Loucy (cell line): Measurements from ENCODE around the gene TNNT2.

Source experiments
- H2AFZ ChIP-seq: fragments of 200-600 bp; sonication (generic); 2 replicates; pipeline ENCODE4 v1.6.0; 2016; ENCODE audit warnings: antibody characterized with exemption, mild to moderate bottlenecking, low read length, moderate library complexity
- H3F3A ChIP-seq: fragments of 200-600 bp; 2 replicates; pipeline ENCODE4 v1.6.0; 2016; ENCODE audit warnings: antibody characterized with exemption, low read depth, mild to moderate bottlenecking
- H3K27me3 ChIP-seq: fragments of 200-600 bp; sonication (generic); 2 replicates; pipeline ENCODE4 v1.6.1; 2014; ENCODE audit warnings: low read length, mild to moderate bottlenecking; ENCODE audit not compliant: insufficient read depth, poor library complexity, severe bottlenecking
- H3K36me3 ChIP-seq: fragments of 200-600 bp; sonication (generic); 2 replicates; pipeline ENCODE4 v1.6.1; 2016; ENCODE audit warnings: low read length; ENCODE audit not compliant: insufficient read depth
- H3K4me1 ChIP-seq: fragments of 200-600 bp; sonication (generic); 2 replicates; pipeline ENCODE4 v1.5.1; 2014; ENCODE audit warnings: low read length, mild to moderate bottlenecking; ENCODE audit not compliant: insufficient read depth, poor library complexity, severe bottlenecking
- H3K4me2 ChIP-seq: fragments of 200-600 bp; sonication (generic); 2 replicates; pipeline ENCODE4 v1.6.0; 2014; ENCODE audit warnings: antibody characterized with exemption, low read length, low read depth, mild to moderate bottlenecking; ENCODE audit not compliant: poor library complexity, severe bottlenecking
- H3K4me3 ChIP-seq: fragments of 200-600 bp; sonication (generic); 2 replicates; pipeline ENCODE4 v1.5.1; 2014; ENCODE audit warnings: low read length, mild to moderate bottlenecking, mixed read lengths; ENCODE audit not compliant: poor library complexity, severe bottlenecking
- H3K79me2 ChIP-seq: fragments of 200-600 bp; sonication (generic); 2 replicates; pipeline ENCODE4 v1.6.1; 2014; ENCODE audit warnings: low read length; ENCODE audit not compliant: insufficient read depth
- H3K9ac ChIP-seq: fragments of 200-600 bp; sonication (generic); 2 replicates; pipeline ENCODE4 v1.6.0; 2014; ENCODE audit warnings: mild to moderate bottlenecking, low read depth, low read length, moderate library complexity; ENCODE audit not compliant: poor library complexity, severe bottlenecking
- H3K9me2 ChIP-seq: fragments of 200-600 bp; sonication (generic); replicated peaks from 2 replicates; pipeline ENCODE4 v1.6.1; 2016; ENCODE audit warnings: low read depth, low read length, mixed read lengths
- H3K9me3 ChIP-seq: fragments of 200-600 bp; sonication (generic); 2 replicates; pipeline ENCODE4 v1.6.1; 2014; ENCODE audit warnings: mild to moderate bottlenecking, antibody characterized with exemption, low read length, low read depth; ENCODE audit not compliant: insufficient read depth
- H4K20me1 ChIP-seq: fragments of 200-600 bp; sonication (generic); 2 replicates; pipeline ENCODE4 v1.6.0; 2014; ENCODE audit warnings: antibody characterized with exemption, low read length, mild to moderate bottlenecking; ENCODE audit not compliant: insufficient read depth, poor library complexity, severe bottlenecking
- CTCF ChIP-seq: fragments of 200-600 bp; sonication (generic); conservative IDR thresholded peaks from 2 replicates; pipeline ENCODE4 v1.5.1; 2014; ENCODE audit warnings: mild to moderate bottlenecking, antibody characterized with exemption, low read length
- EZH2phosphoT487 ChIP-seq: fragments of 200-600 bp; IDR thresholded peaks from 2 replicates; pipeline ENCODE4 v1.6.1; 2018; ENCODE audit warnings: antibody characterized with exemption, mild to moderate bottlenecking, moderate library complexity, borderline replicate concordance

Gene TNNT2

DNA sequence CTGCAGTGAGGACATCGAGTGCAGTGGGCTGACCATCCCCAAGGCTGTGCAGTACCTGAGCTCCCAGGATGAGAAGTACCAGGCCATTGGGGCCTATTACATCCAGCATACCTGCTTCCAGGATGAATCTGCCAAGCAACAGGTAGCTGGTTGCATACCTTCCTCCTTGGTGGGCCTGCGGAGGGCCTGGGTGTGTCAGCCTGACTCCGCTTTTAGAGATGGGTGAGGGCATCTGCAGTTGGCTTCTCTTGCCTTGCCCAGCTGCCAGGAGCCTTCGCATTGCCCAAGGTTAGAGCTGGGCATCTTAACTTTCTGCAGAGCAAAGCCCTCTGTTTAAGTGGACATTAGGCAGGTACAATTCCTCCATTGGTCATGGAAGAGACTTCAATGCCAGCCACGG lies 60.9 kb downstream of the TNNT2 start:
- no peak overlapping the region for H2AFZ ChIP-seq
- no peak overlapping the region for H3K9ac ChIP-seq
- no peaks in the 10 kb centered on the region for H3K36me3 ChIP-seq
- no peaks in the 10 kb centered on the region for H4K20me1 ChIP-seq
- H3K4me3 ChIP-seq = no peak overlapping the region
- H3F3A ChIP-seq = no peaks in the 10 kb centered on the region
- no peaks in the 10 kb centered on the region for H3K79me2 ChIP-seq
- H3K27me3 ChIP-seq = no peaks in the 10 kb centered on the region
- no peaks in the 10 kb centered on the region for H3K4me1 ChIP-seq
- no peaks in the 10 kb centered on the region for H3K9me3 ChIP-seq
- H3K4me2 ChIP-seq = no peak overlapping the region
- no peaks in the 10 kb centered on the region for H3K9me2 ChIP-seq
- TF ChIP-seq CTCF (no peak), EZH2phosphoT487 (no peak)

GRCh38 chr1:201313086-201313485 lies 64.4 kb downstream of the TNNT2 start:
- no peaks in the 10 kb centered on the region for H3K9me2 ChIP-seq
- H3K27me3 ChIP-seq = no peaks in the 10 kb centered on the region
- no peaks in the 10 kb centered on the region for H4K20me1 ChIP-seq
- H3K9me3 ChIP-seq = no peaks in the 10 kb centered on the region
- no peak overlapping the region for H3K4me2 ChIP-seq
- H2AFZ ChIP-seq = no peak overlapping the region
- no peaks in the 10 kb centered on the region for H3K79me2 ChIP-seq
- H3K36me3 ChIP-seq = no peaks in the 10 kb centered on the region
- H3K4me1 ChIP-seq = no peaks in the 10 kb centered on the region
- H3K9ac ChIP-seq = no peak overlapping the region
- TF ChIP-seq EZH2phosphoT487 = no peak
- no peak for TF ChIP-seq CTCF
- H3F3A ChIP-seq = no peaks in the 10 kb centered on the region
- no peak overlapping the region for H3K4me3 ChIP-seq

DNA sequence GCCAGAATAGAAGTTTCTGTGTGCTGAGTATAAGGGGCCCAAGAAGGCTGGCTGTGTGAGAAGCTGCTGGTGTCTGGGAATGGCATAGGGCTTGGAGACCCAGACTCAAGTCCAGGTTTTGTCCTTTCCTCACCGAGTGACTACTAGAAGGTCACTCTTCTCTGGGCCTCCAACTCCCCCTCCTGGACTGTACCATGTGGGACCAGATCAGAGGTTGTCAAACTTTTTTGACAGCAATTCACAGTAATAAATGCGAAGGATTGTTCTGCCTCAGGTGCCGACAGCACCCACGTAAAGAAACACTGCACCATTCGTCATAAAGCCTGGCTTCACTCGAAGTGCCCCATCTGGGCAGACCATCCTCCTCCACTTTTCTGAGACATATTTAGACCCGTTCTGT lies 65.2 kb downstream of the TNNT2 start:
- TF ChIP-seq EZH2phosphoT487 = no peak
- no peak for TF ChIP-seq CTCF
- Histone ChIP-seq H3K9ac (no peak overlapping the region), H3K9me2 (no peaks in the 10 kb centered on the region), H3K36me3 (no peaks in the 10 kb centered on the region), H3K4me2 (no peak overlapping the region), H3F3A (no peaks in the 10 kb centered on the region), H3K79me2 (no peaks in the 10 kb centered on the region), H2AFZ (no peak overlapping the region), H3K9me3 (no peaks in the 10 kb centered on the region), H3K4me3 (no peak overlapping the region), H4K20me1 (no peaks in the 10 kb centered on the region), H3K27me3 (no peaks in the 10 kb centered on the region), H3K4me1 (no peaks in the 10 kb centered on the region)
